ENCODE data around the gene TM6SF1. TPM values are rescaled to one million over a fixed set of nuclear protein-coding genes. Genes with fewer than 3 reads are reported as not detected.

Gene TM6SF1
- total and polyA plus RNA-seq, 9 donors, result 0.76 to 5.9 (median 2.9) TPM

- no peaks in the 10 kb centered on the region for H3K27me3 ChIP-seq
- intact Hi-C loops (cut with DNase I), result no loop called here
- no peak overlapping the region for H3K27ac ChIP-seq
- H3K36me3 ChIP-seq, result no peaks in the 10 kb centered on the region
- DNase-seq, result no peak
- 5 to 9% (median 8%) methylated on average over 2 of the region's 2 CpGs for WGBS, 3 donors
- no peak overlapping the region for H3K4me3 ChIP-seq
- no peaks in the 10 kb centered on the region for H3K4me1 ChIP-seq (ENCODE audit: insufficient read depth)
- TF ChIP-seq POLR2A (IDR thresholded peaks at IDR 0.05) (no peak), CTCF (IDR thresholded peaks at IDR 0.05) (no peak), EP300 (IDR thresholded peaks at IDR 0.05) (no peak)
- no peaks in the 10 kb centered on the region for H3K9me3 ChIP-seq
Observed at GRCh38 chr15:83102346-83102745, 5.1 kb upstream of the TM6SF1 start.

GRCh38 chr15:83104141-83104540 is 3.3 kb upstream of the TM6SF1 start:
- no peak for DNase-seq
- Histone ChIP-seq H3K36me3 (no peaks in the 10 kb centered on the region), H3K4me1 (ENCODE audit: insufficient read depth) (peaks cover 4% of the 10 kb centered on the region), H3K9me3 (no peaks in the 10 kb centered on the region), H3K27ac (no peak overlapping the region), H3K4me3 (no peak overlapping the region), H3K27me3 (no peaks in the 10 kb centered on the region)
- intact Hi-C loops (cut with DNase I), result no loop called here
- TF ChIP-seq EP300 (IDR thresholded peaks at IDR 0.05), result no peak
- no peak for TF ChIP-seq CTCF (IDR thresholded peaks at IDR 0.05)
- no peak for TF ChIP-seq POLR2A (IDR thresholded peaks at IDR 0.05)
- 87 to 93% (median 91%) methylated on average over 4 of the region's 4 CpGs for WGBS, 3 donors

- no peaks in the 10 kb centered on the region for H3K27me3 ChIP-seq
- no peaks in the 10 kb centered on the region for H3K36me3 ChIP-seq
- TF ChIP-seq POLR2A (IDR thresholded peaks at IDR 0.05), result no peak
- no peak for TF ChIP-seq EP300 (IDR thresholded peaks at IDR 0.05)
- no peak for TF ChIP-seq CTCF (IDR thresholded peaks at IDR 0.05)
- DNase-seq, result no peak
- H3K4me1 ChIP-seq (ENCODE audit: insufficient read depth), result peaks cover 4% of the 10 kb centered on the region
- no peak overlapping the region for H3K27ac ChIP-seq
- no peaks in the 10 kb centered on the region for H3K9me3 ChIP-seq
- no peak overlapping the region for H3K4me3 ChIP-seq
- WGBS, 3 donors, result 62 to 76% (median 67%) methylated on average over 1 of the region's 1 CpG
- intact Hi-C loops (cut with DNase I), result no loop called here
Observed at GRCh38 chr15:83105440-83105839, 2.0 kb upstream of the TM6SF1 start.

- H3K4me3 ChIP-seq, result peak overlapping the region; percentile 22
- H3K27me3 ChIP-seq, result no peaks in the 10 kb centered on the region
- intact Hi-C loops (cut with DNase I), result no loop called here
- TF ChIP-seq CTCF (IDR thresholded peaks at IDR 0.05) (no peak), POLR2A (IDR thresholded peaks at IDR 0.05) (no peak), EP300 (IDR thresholded peaks at IDR 0.05) (no peak)
- H3K27ac ChIP-seq, result no peak overlapping the region
- H3K4me1 ChIP-seq (ENCODE audit: insufficient read depth), result peaks cover 4% of the 10 kb centered on the region
- WGBS, 3 donors, result 1 to 8% (median 5%) methylated on average over 20 to 30 of the region's 30 CpGs
- no peaks in the 10 kb centered on the region for H3K36me3 ChIP-seq
- no peaks in the 10 kb centered on the region for H3K9me3 ChIP-seq
- DNase-seq, result no peak
Observed at GRCh38 chr15:83107841-83108181, 366 bp downstream of the TM6SF1 start.

All from ovary (tissue), 9 donors.